Activated CD4-positive, CD25-positive, alpha-beta regulatory T cell treated with anti-CD3 and anti-CD28 coated beads, Interleukin-2, amount 50 U/mL, for 16 hours (primary cell): Measurements from ENCODE around the gene RSPH3.

Experiments
- DNase-seq: peaks from one replicate; pipeline ENCODE4 v3.0.0-alpha.2; 2020; ENCODE audit warnings: low read depth, low spot score

The RSPH3 gene

DNA sequence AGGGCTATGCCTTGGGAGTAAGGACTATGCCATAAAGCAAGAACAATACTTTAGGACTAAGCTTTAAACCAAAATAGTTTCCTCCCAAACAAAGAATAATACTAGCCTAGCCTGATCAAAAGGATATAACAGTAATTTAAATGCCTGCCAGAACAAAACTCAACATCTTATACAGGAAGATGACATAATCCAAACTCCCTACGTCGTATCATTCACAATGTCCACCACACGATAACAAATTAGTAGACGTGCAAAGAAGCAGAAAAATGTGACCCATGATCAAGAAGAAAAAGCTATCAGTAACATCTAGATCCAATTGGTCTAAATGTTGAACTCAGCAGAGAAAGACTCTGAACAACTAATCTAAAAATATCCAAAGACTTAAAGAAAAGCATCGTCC, 65.8 kb downstream of the RSPH3 start:
- DNase-seq: no peak

DNA sequence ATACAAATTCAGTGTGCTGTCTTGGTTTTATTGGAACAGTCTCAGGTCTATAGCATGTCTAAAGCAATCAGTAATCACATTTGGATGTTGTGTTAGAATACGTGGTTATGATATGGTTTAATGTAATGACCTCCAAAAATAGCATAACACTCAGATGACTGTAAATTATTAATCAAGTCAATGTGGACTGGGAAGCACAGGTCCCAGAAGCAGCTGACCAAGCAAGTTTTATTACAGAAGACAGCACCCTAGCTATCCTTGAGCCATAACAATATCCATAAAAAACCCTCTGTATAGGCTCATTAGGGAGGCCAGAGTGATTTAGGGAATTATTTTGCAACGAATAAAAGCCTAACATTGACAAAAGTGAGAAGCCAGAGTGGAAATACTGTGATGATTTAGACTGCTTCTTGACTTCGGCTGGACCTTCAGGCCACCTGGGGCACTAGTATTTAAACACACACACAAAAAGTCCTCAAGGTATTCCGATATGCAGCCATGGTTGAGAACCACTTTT, 66.9 kb downstream of the RSPH3 start:
- no peak for DNase-seq

GRCh38 chr6:158928068-158928467, 71.9 kb downstream of the RSPH3 start:
- no peak for DNase-seq

- no peak for DNase-seq
Observed at GRCh38 chr6:158926414-158926813, 73.6 kb downstream of the RSPH3 start.

DNA sequence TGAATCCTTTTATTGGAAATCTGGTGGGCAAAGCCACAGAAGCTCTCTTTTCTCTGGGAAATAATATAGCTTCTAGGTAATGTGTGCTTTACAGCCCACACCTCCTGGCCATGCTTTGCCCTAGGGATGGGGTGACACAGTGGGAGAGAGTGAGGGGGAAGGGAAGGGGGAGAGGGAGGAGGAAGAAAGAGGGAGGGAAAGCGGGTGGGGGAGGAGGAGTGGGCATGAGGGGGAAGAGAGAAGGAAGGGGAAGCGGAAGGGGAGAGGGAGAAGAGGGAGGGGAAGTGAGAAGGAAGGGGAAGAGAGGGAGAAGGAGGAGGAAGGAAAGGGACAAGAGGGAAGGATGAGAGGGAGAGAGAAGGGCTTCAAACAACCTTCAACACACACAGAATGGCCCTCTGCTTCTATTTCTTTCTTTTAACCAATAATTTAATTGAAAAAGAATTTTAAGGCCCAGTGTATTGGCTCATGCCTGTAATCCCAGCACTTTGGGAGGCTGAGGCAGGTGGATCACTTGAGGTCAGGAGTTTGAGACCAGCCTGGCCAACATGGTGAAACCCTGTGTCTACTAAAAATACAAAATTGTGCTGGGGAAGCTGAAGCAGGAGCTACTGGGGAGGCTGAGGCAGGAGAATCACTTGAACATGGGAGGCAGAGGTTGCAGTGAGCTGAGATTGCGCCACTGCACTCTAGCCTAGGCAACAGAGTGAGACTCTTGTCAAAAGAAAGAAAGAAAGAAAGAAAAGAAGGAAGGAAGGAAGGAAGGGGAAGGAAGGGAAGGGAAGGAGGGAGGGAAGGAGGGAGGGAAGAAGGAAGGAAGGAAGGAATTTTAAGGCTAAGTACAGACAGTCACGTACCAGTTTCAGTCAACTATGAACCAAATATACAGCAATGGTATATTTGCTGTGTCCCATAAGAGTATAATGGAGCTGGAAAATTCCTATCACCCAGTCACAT, 75.2 kb downstream of the RSPH3 start:
- no peak for DNase-seq

GRCh38 chr6:158923805-158924498, 76.0 kb downstream of the RSPH3 start:
- no peak for DNase-seq
